Measurements from ENCODE around the gene MBD1. TPM values are rescaled to one million over a fixed set of nuclear protein-coding genes. Genes with fewer than 3 reads are reported as not detected.

MBD1 gene
- total RNA-seq, 2 donors from 2014 or later = 77.1 to 79.6 TPM

GRCh38 chr18:50306944-50307343 is 25.6 kb upstream of the MBD1 start:
- H3K4me1 Mint-ChIP-seq = peaks cover 9% of the 10 kb centered on the region
- DNase-seq = no peak
- H3K27ac Mint-ChIP-seq = no peak overlapping the region

GRCh38 chr18:50301074-50301473 is 19.8 kb upstream of the MBD1 start:
- peaks cover 5% of the 10 kb centered on the region for H3K4me1 Mint-ChIP-seq
- Histone ChIP-seq H3K9ac (ENCODE audit: extremely low read depth, low read length, poor library complexity, severe bottlenecking) (no peak overlapping the region), H3K27me3 (ENCODE audit: control insufficient read depth, insufficient read depth, low read length, poor library complexity, severe bottlenecking) (peaks cover 5% of the 10 kb centered on the region), H3K36me3 (ENCODE audit: control insufficient read depth, insufficient read depth, low read length) (no peaks in the 10 kb centered on the region), H3K9me3 (ENCODE audit: control insufficient read depth, low read length) (peaks cover 6% of the 10 kb centered on the region), H3K27ac (ENCODE audit: low read depth, low read length) (no peak overlapping the region), H3K4me3 (ENCODE audit: low read length) (no peak overlapping the region), H3K4me1 (ENCODE audit: control insufficient read depth, insufficient read depth, low read length) (peaks cover 2% of the 10 kb centered on the region)
- H3K27ac Mint-ChIP-seq = no peak overlapping the region
- H3K36me3 Mint-ChIP-seq (ENCODE audit: low read depth) = no peaks in the 10 kb centered on the region
- DNase-seq = no peak
- peaks cover 68% of the 10 kb centered on the region for H3K27me3 Mint-ChIP-seq (ENCODE audit: insufficient read depth)
- no peak overlapping the region for H3K4me3 Mint-ChIP-seq
- peaks cover 17% of the 10 kb centered on the region for H3K9me3 Mint-ChIP-seq
- no peak for TF ChIP-seq CTCF (conservative IDR thresholded peaks at IDR 0.05)
- 79 to 80% methylated on average over 4 to 5 of the region's 5 CpGs for WGBS, 2 experiments (ENCODE audit: insufficient coverage in 1 of 2, insufficient read length in 1 of 2)

More at GRCh38 chr18:50306944-50307343, 25.6 kb upstream of the MBD1 start:
- H3K36me3 ChIP-seq (ENCODE audit: control insufficient read depth, insufficient read depth, low read length) = no peaks in the 10 kb centered on the region
- H3K4me1 ChIP-seq (ENCODE audit: control insufficient read depth, insufficient read depth, low read length) = no peaks in the 10 kb centered on the region
- peaks cover 6% of the 10 kb centered on the region for H3K9me3 ChIP-seq (ENCODE audit: control insufficient read depth, low read length)
- H3K27me3 Mint-ChIP-seq (ENCODE audit: insufficient read depth) = peaks cover 83% of the 10 kb centered on the region
- H3K36me3 Mint-ChIP-seq (ENCODE audit: low read depth) = no peaks in the 10 kb centered on the region
- H3K27ac ChIP-seq (ENCODE audit: low read depth, low read length) = no peak overlapping the region
- H3K9me3 Mint-ChIP-seq = peaks cover 10% of the 10 kb centered on the region
- H3K9ac ChIP-seq (ENCODE audit: extremely low read depth, low read length, poor library complexity, severe bottlenecking) = no peak overlapping the region
- peak overlapping the region; percentile 67 for H3K4me3 Mint-ChIP-seq
- 90 to 100% methylated on average over 2 to 8 of the region's 8 CpGs for WGBS, 2 experiments (ENCODE audit: insufficient coverage in 1 of 2, insufficient read length in 1 of 2)
- peaks cover 5% of the 10 kb centered on the region for H3K27me3 ChIP-seq (ENCODE audit: control insufficient read depth, insufficient read depth, low read length, poor library complexity, severe bottlenecking)
- TF ChIP-seq CTCF (conservative IDR thresholded peaks at IDR 0.05) = no peak
- peak overlapping the region; percentile 80 for H3K4me3 ChIP-seq (ENCODE audit: low read length)

- Histone ChIP-seq H3K4me3 (ENCODE audit: low read length) (no peak overlapping the region), H3K9me3 (ENCODE audit: control insufficient read depth, low read length) (no peaks in the 10 kb centered on the region), H3K9ac (ENCODE audit: extremely low read depth, low read length, poor library complexity, severe bottlenecking) (no peak overlapping the region), H3K27me3 (ENCODE audit: control insufficient read depth, insufficient read depth, low read length, poor library complexity, severe bottlenecking) (peaks cover 8% of the 10 kb centered on the region), H3K27ac (ENCODE audit: low read depth, low read length) (no peak overlapping the region), H3K36me3 (ENCODE audit: control insufficient read depth, insufficient read depth, low read length) (no peaks in the 10 kb centered on the region), H3K4me1 (ENCODE audit: control insufficient read depth, insufficient read depth, low read length) (peaks cover 2% of the 10 kb centered on the region)
- no peak overlapping the region for H3K27ac Mint-ChIP-seq
- H3K4me3 Mint-ChIP-seq = no peak overlapping the region
- H3K36me3 Mint-ChIP-seq (ENCODE audit: low read depth) = no peaks in the 10 kb centered on the region
- peaks cover 70% of the 10 kb centered on the region for H3K27me3 Mint-ChIP-seq (ENCODE audit: insufficient read depth)
- peaks cover 14% of the 10 kb centered on the region for H3K9me3 Mint-ChIP-seq
- WGBS, 2 experiments (ENCODE audit: insufficient coverage in 1 of 2, insufficient read length in 1 of 2) = 88 to 89% methylated on average over 6 to 7 of the region's 7 CpGs
- no peak for DNase-seq
- H3K4me1 Mint-ChIP-seq = peaks cover 5% of the 10 kb centered on the region
- TF ChIP-seq CTCF (conservative IDR thresholded peaks at IDR 0.05) = no peak
Measured at GRCh38 chr18:50299626-50300388, 18.5 kb upstream of the MBD1 start.

Measured in endodermal cell (in vitro differentiated cells).